Esophagus squamous epithelium (tissue), 5 donors: ENCODE data around the gene TXNL1. TPM values are rescaled to one million over a fixed set of nuclear protein-coding genes. Genes with fewer than 3 reads are reported as not detected.

Source experiments
- DNase-seq: peaks from one replicate; lab custom pipeline; 2025; lab: John Stamatoyannopoulos, UW
- H3K27ac ChIP-seq, 4 donors: fragments of 200-600 bp; sonication (generic); one replicate each; pipeline ENCODE4 v1.5.1; 2016 to 2019; ENCODE audit warnings: mild to moderate bottlenecking in 1 of 4
- H3K27me3 ChIP-seq, 4 donors: fragments of 200-600 bp; sonication (generic); 1 replicate in 3 of 4; 2 replicates in 1 of 4; pipeline versions ENCODE4 v1.5.1 to v1.6.0; 2017 to 2021; ENCODE audit warnings: antibody characterized with exemption in 1 of 4
- H3K36me3 ChIP-seq, 3 donors: fragments of 200-600 bp; sonication (generic); one replicate each; pipeline ENCODE4 v1.5.1; 2016 to 2019
- H3K4me1 ChIP-seq, 3 donors: fragments of 200-600 bp; sonication (generic); one replicate each; pipeline ENCODE4 v1.5.1; 2017 to 2019
- H3K4me3 ChIP-seq, 4 donors: fragments of 200-600 bp; sonication (generic); 1 replicate in 3 of 4; 2 replicates in 1 of 4; pipeline ENCODE4 v1.5.1; 2016 to 2019; ENCODE audit warnings: mild to moderate bottlenecking in 2 of 4, moderate library complexity in 1 of 4
- H3K9me3 ChIP-seq, 3 donors: fragments of 200-600 bp; sonication (generic); one replicate each; pipeline ENCODE4 v1.5.1; 2016 to 2019
- CTCF ChIP-seq, 6 experiments: fragments of 450-650 bp in 4 of 6; fragments of 200-600 bp in 2 of 6; sonication (generic) in 2 of 6; IDR thresholded peaks; one replicate each; pipeline ENCODE4 v1.5.1; 2016 to 2019; ENCODE audit warnings: antibody characterized with exemption in 6 of 6, mild to moderate bottlenecking in 4 of 6, moderate library complexity in 4 of 6
- POLR2A ChIP-seq, 4 donors: fragments of 450-650 bp; IDR thresholded peaks; one replicate each; pipeline ENCODE4 v1.6.1; 2017; ENCODE audit warnings: antibody characterized with exemption in 4 of 4, mild to moderate bottlenecking in 4 of 4, moderate library complexity in 3 of 4
- WGBS, 2 donors: methylation state at CpG; one replicate each; pipeline ENCODE4 v1.1.5; 2018; 5-methylcytosine and 5-hydroxymethylcytosine counted together
- intact Hi-C: fragments of 100-400 bp; cut with DNase I; formaldehyde crosslinking; loops from one replicate; pipeline ENCODE4 v1.15.0; 2022
- total RNA-seq, 4 donors: library from RNA; depleted of rRNA; stranded (reverse); fragments of >200 nt; gene quantifications; one replicate each; pipeline ENCODE4 v1.1.0, GENCODE V29; 2016
- donor health status: DM: yes; HTN: yes; CAD: no.

TXNL1 gene
- total RNA-seq, 4 donors from 2014 or later, result 41.2 to 78.5 (median 53.4) TPM

GRCh38 chr18:56652802-56653201 lies 14.4 kb upstream of the TXNL1 start:
- H3K27ac ChIP-seq, result no peak overlapping the region
- no peak overlapping the region for H3K4me3 ChIP-seq
- no peak for DNase-seq
- no peaks in the 10 kb centered on the region for H3K27me3 ChIP-seq
- H3K36me3 ChIP-seq, result no peaks in the 10 kb centered on the region
- 57 to 63% methylated on average over 4 of the region's 4 CpGs for WGBS, 2 donors
- no peak for TF ChIP-seq POLR2A (IDR thresholded peaks at IDR 0.05)
- no peak for TF ChIP-seq CTCF (IDR thresholded peaks at IDR 0.05)
- H3K4me1 ChIP-seq, result peaks cover 7 to 22% (median 11%) of the 10 kb centered on the region in 3 donors
- intact Hi-C loops, result no loop called here
- H3K9me3 ChIP-seq, result no peaks in the 10 kb centered on the region

GRCh38 chr18:56651771-56652092 lies 13.3 kb upstream of the TXNL1 start:
- H3K27me3 ChIP-seq, result no peaks in the 10 kb centered on the region

GRCh38 chr18:56650944-56651770 lies 12.8 kb upstream of the TXNL1 start, which contains the start of gene WDR7:
TSS of gene WDR7 (plus strand) at chr18:56651359. CDS start at chr18:56672516, 21,157 bp downstream.
- Histone ChIP-seq H3K36me3 (no peaks in the 10 kb centered on the region), H3K9me3 (no peaks in the 10 kb centered on the region), H3K27ac (peak within 1 kb of the TSS; percentile 79 to 93 (median 88)), H3K4me3 (peak within 1 kb of the TSS; percentile 73 to 88 (median 82)), H3K27me3 (no peaks in the 10 kb centered on the region), H3K4me1 (peaks cover 7 to 22% (median 11%) of the 10 kb centered on the region in 3 donors)
- 0% methylated on average over 16 to 25 of the region's 47 CpGs for WGBS, 2 donors
- intact Hi-C loops, result no loop called here
- DNase-seq, result peak; percentile 92
- TF ChIP-seq POLR2A (IDR thresholded peaks at IDR 0.05) (peak in 2 of 4 donors; percentile 13 to 55), CTCF (IDR thresholded peaks at IDR 0.05) (peak in 1 of 6 experiments; percentile 28)

More at GRCh38 chr18:56651771-56652092, 13.3 kb upstream of the TXNL1 start:
- Histone ChIP-seq H3K36me3 (no peaks in the 10 kb centered on the region), H3K4me3 (peak overlapping the region; percentile 73 to 88 (median 82)), H3K9me3 (no peaks in the 10 kb centered on the region), H3K4me1 (peaks cover 7 to 22% (median 11%) of the 10 kb centered on the region in 3 donors), H3K27ac (peak overlapping the region; percentile 79 to 93 (median 88))
- intact Hi-C loops, result no loop called here
- TF ChIP-seq CTCF (IDR thresholded peaks at IDR 0.05) (no peak), POLR2A (IDR thresholded peaks at IDR 0.05) (no peak)
- DNase-seq, result no peak
- 16 to 23% methylated on average over 1 to 5 of the region's 5 CpGs for WGBS, 2 donors

GRCh38 chr18:56649996-56650395 lies 11.6 kb upstream of the TXNL1 start:
- DNase-seq, result no peak
- H3K36me3 ChIP-seq, result no peaks in the 10 kb centered on the region
- peaks cover 7 to 22% (median 11%) of the 10 kb centered on the region in 3 donors for H3K4me1 ChIP-seq
- intact Hi-C loops, result no loop called here
- no peaks in the 10 kb centered on the region for H3K27me3 ChIP-seq
- no peak overlapping the region for H3K27ac ChIP-seq
- no peaks in the 10 kb centered on the region for H3K9me3 ChIP-seq
- H3K4me3 ChIP-seq, result no peak overlapping the region
- TF ChIP-seq CTCF (IDR thresholded peaks at IDR 0.05) (no peak), POLR2A (IDR thresholded peaks at IDR 0.05) (no peak)
- WGBS, 2 donors, result 100% methylated on average over 1 of the region's 1 CpG
